SH-SY5Y (cell line): ENCODE data around the gene ECEL1.

Experiments
- GATA2 ChIP-seq: IDR thresholded peaks from 2 replicates; pipeline ENCODE4 v1.6.1; 2011; ENCODE audit warnings: mild to moderate bottlenecking, low read depth, low read length
- GATA3 ChIP-seq: IDR thresholded peaks from 2 replicates; pipeline ENCODE4 v1.6.1; 2011; ENCODE audit warnings: low read depth, mild to moderate bottlenecking, low read length, moderate library complexity

GRCh38 chr2:232524771-232525170 lies 37.1 kb upstream of the ECEL1 start:
- TF ChIP-seq GATA3, result no peak
- TF ChIP-seq GATA2, result no peak
